Hepatocyte (in vitro differentiated cells): ENCODE results near the gene HRH2. TPM values are rescaled to one million over a fixed set of nuclear protein-coding genes. Genes with fewer than 3 reads are reported as not detected.

Experiments used
- DNase-seq: peaks from one replicate; pipeline ENCODE4 v3.0.0-alpha.2; 2016; ENCODE audit warnings: low spot score
- H2AFZ ChIP-seq: fragments of 200-600 bp; sonication (generic); 2 replicates; pipeline ENCODE4 v1.6.0; 2016; ENCODE audit warnings: antibody characterized with exemption, mild to moderate bottlenecking
- H3K27ac ChIP-seq: fragments of 200-600 bp; sonication (generic); 2 replicates; pipeline ENCODE4 v1.5.1; 2016; ENCODE audit warnings: mild to moderate bottlenecking
- H3K27me3 ChIP-seq: fragments of 200-600 bp; sonication (generic); 2 replicates; pipeline ENCODE4 v1.6.1; 2016
- H3K36me3 ChIP-seq: fragments of 200-600 bp; sonication (generic); replicated peaks from 2 replicates; pipeline ENCODE4 v1.5.1; 2016; ENCODE audit warnings: low read depth; ENCODE audit not compliant: insufficient read depth
- H3K4me1 ChIP-seq: fragments of 200-600 bp; sonication (generic); 2 replicates; pipeline ENCODE4 v1.5.1; 2016; ENCODE audit warnings: mild to moderate bottlenecking, moderate library complexity; ENCODE audit not compliant: insufficient read depth
- H3K4me2 ChIP-seq: fragments of 200-600 bp; sonication (generic); 2 replicates; pipeline ENCODE4 v1.6.0; 2016
- H3K4me3 ChIP-seq: fragments of 200-600 bp; sonication (generic); 2 replicates; pipeline ENCODE4 v1.5.1; 2016; ENCODE audit warnings: mild to moderate bottlenecking
- H3K79me2 ChIP-seq: fragments of 200-600 bp; sonication (generic); 2 replicates; pipeline ENCODE4 v1.6.0; 2017; ENCODE audit warnings: mild to moderate bottlenecking
- H3K9me2 ChIP-seq: fragments of 200-600 bp; sonication (generic); replicated peaks from 2 replicates; pipeline ENCODE4 v1.6.0; 2017; ENCODE audit warnings: mild to moderate bottlenecking; ENCODE audit not compliant: insufficient read depth
- H3K9me3 ChIP-seq: fragments of 200-600 bp; sonication (generic); 2 replicates; pipeline ENCODE4 v1.5.1; 2016; ENCODE audit warnings: low read depth, mild to moderate bottlenecking
- H4K20me1 ChIP-seq: fragments of 200-600 bp; sonication (generic); 2 replicates; pipeline ENCODE4 v1.6.0; 2016; ENCODE audit warnings: mild to moderate bottlenecking; ENCODE audit not compliant: insufficient read depth, poor library complexity, severe bottlenecking
- EZH2 ChIP-seq: fragments of 200-600 bp; sonication (generic); IDR thresholded peaks from 2 replicates; pipeline ENCODE4 v1.6.1; 2016; ENCODE audit warnings: antibody characterized with exemption, mild to moderate bottlenecking, borderline replicate concordance
- EZH2phosphoT487 ChIP-seq: fragments of 200-600 bp; sonication (generic); IDR thresholded peaks from one replicate; pipeline ENCODE4 v1.6.1; 2018; ENCODE audit warnings: antibody characterized with exemption, mild to moderate bottlenecking, low read depth, moderate library complexity; ENCODE audit not compliant: unreplicated experiment, severe bottlenecking
- WGBS: methylation state at CpG from one replicate; pipeline ENCODE4 v1.1.6; 2016; ENCODE audit warnings: low lambda C conversion rate; ENCODE audit errors: missing lambda C conversion rate; 5-methylcytosine and 5-hydroxymethylcytosine counted together
- polyA plus RNA-seq: library from polyadenylated mRNA; unstranded; fragments of >200 nt; fragmentation: Nextera tagmentation; extraction: Ambion mirVana; gene quantifications from 2 replicates; pipeline ENCODE4 v1.2.1, GENCODE V29; 2016
- total RNA-seq: library from RNA; depleted of rRNA; stranded (reverse); fragments of >200 nt; gene quantifications from 2 replicates; pipeline ENCODE4 v1.2.3, GENCODE V29; 2014
- TF ChIP-seq, protein P1 (sequence below): fragments of 200-600 bp; sonication (generic); IDR thresholded peaks from 2 replicates; pipeline ENCODE4 v1.5.1; 2016; ENCODE audit warnings: antibody characterized with exemption, mild to moderate bottlenecking; ENCODE audit not compliant: poor library complexity

The HRH2 gene
- total and polyA plus RNA-seq, 2 experiments from 2014 or later = 2.2 to 2.5 TPM

DNA sequence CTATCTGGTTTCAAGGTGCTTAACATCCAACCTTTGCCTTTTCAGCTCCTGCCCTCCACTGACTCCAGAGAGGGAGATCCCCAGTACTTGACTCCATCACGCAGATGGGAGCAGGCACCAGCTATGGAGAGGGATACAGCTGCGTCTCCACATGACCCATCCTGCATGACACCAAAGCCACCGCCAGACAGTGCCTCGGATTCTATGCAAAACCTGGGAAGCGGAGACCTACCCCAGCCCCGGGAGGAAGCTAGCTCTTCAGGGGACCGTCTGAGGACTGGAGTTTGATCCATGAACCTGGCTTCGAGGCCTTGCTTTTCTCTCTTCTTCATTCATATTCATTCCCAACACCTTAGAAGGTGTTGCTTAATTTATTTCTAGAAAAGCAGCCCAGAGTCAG, 24.8 kb downstream of the HRH2 start:
- no peak for DNase-seq
- Histone ChIP-seq H3K4me2 (no peak overlapping the region), H3K27ac (no peak overlapping the region), H2AFZ (no peak overlapping the region), H3K79me2 (no peaks in the 10 kb centered on the region), H3K4me1 (no peaks in the 10 kb centered on the region), H3K9me2 (no peaks in the 10 kb centered on the region), H4K20me1 (no peaks in the 10 kb centered on the region), H3K9me3 (no peaks in the 10 kb centered on the region), H3K4me3 (no peak overlapping the region), H3K27me3 (no peaks in the 10 kb centered on the region), H3K36me3 (no peaks in the 10 kb centered on the region)
- TF ChIP-seq EZH2 (no peak), EZH2phosphoT487 (no peak)
- TF ChIP-seq, protein P1, sequence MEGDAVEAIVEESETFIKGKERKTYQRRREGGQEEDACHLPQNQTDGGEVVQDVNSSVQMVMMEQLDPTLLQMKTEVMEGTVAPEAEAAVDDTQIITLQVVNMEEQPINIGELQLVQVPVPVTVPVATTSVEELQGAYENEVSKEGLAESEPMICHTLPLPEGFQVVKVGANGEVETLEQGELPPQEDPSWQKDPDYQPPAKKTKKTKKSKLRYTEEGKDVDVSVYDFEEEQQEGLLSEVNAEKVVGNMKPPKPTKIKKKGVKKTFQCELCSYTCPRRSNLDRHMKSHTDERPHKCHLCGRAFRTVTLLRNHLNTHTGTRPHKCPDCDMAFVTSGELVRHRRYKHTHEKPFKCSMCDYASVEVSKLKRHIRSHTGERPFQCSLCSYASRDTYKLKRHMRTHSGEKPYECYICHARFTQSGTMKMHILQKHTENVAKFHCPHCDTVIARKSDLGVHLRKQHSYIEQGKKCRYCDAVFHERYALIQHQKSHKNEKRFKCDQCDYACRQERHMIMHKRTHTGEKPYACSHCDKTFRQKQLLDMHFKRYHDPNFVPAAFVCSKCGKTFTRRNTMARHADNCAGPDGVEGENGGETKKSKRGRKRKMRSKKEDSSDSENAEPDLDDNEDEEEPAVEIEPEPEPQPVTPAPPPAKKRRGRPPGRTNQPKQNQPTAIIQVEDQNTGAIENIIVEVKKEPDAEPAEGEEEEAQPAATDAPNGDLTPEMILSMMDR = no peak
- WGBS = 90% methylated on average over 8 of the region's 8 CpGs

DNA sequence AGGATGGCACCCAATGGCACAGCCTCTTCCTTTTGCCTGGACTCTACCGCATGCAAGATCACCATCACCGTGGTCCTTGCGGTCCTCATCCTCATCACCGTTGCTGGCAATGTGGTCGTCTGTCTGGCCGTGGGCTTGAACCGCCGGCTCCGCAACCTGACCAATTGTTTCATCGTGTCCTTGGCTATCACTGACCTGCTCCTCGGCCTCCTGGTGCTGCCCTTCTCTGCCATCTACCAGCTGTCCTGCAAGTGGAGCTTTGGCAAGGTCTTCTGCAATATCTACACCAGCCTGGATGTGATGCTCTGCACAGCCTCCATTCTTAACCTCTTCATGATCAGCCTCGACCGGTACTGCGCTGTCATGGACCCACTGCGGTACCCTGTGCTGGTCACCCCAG, 25.4 kb downstream of the HRH2 start:
- Histone ChIP-seq H3K4me2 (no peak overlapping the region), H3K36me3 (no peaks in the 10 kb centered on the region), H3K4me1 (no peaks in the 10 kb centered on the region), H3K9me2 (no peaks in the 10 kb centered on the region), H2AFZ (no peak overlapping the region), H3K27me3 (no peaks in the 10 kb centered on the region), H3K27ac (no peak overlapping the region), H3K4me3 (no peak overlapping the region), H4K20me1 (no peaks in the 10 kb centered on the region), H3K79me2 (no peaks in the 10 kb centered on the region), H3K9me3 (no peaks in the 10 kb centered on the region)
- TF ChIP-seq EZH2 = no peak
- TF ChIP-seq, protein P1 = no peak
- no peak for TF ChIP-seq EZH2phosphoT487
- DNase-seq = no peak
- WGBS = 97% methylated on average over 15 of the region's 15 CpGs

DNA sequence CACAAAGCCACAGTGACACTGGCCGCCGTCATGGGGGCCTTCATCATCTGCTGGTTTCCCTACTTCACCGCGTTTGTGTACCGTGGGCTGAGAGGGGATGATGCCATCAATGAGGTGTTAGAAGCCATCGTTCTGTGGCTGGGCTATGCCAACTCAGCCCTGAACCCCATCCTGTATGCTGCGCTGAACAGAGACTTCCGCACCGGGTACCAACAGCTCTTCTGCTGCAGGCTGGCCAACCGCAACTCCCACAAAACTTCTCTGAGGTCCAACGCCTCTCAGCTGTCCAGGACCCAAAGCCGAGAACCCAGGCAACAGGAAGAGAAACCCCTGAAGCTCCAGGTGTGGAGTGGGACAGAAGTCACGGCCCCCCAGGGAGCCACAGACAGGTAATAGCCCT, 26.1 kb downstream of the HRH2 start:
- 95% methylated on average over 13 of the region's 13 CpGs for WGBS
- DNase-seq = no peak
- no peak overlapping the region for H3K4me2 ChIP-seq

More for the DNA sequence above, 26.1 kb downstream of the HRH2 start:
- Histone ChIP-seq H3K9me2 (no peaks in the 10 kb centered on the region), H3K79me2 (no peaks in the 10 kb centered on the region), H3K9me3 (no peaks in the 10 kb centered on the region), H3K4me1 (no peaks in the 10 kb centered on the region), H3K4me3 (no peak overlapping the region), H3K27me3 (no peaks in the 10 kb centered on the region), H3K36me3 (no peaks in the 10 kb centered on the region), H2AFZ (no peak overlapping the region), H3K27ac (no peak overlapping the region), H4K20me1 (no peaks in the 10 kb centered on the region)
- TF ChIP-seq EZH2phosphoT487 = no peak
- TF ChIP-seq, protein P1 = no peak
- no peak for TF ChIP-seq EZH2
